ENCODE measurements around the gene FCAMR. TPM values are rescaled to one million over a fixed set of nuclear protein-coding genes. Genes with fewer than 3 reads are reported as not detected.

FCAMR gene
- polyA plus RNA-seq, 4 donors: 7.0 to 16.0 (median 9.7) TPM

DNA sequence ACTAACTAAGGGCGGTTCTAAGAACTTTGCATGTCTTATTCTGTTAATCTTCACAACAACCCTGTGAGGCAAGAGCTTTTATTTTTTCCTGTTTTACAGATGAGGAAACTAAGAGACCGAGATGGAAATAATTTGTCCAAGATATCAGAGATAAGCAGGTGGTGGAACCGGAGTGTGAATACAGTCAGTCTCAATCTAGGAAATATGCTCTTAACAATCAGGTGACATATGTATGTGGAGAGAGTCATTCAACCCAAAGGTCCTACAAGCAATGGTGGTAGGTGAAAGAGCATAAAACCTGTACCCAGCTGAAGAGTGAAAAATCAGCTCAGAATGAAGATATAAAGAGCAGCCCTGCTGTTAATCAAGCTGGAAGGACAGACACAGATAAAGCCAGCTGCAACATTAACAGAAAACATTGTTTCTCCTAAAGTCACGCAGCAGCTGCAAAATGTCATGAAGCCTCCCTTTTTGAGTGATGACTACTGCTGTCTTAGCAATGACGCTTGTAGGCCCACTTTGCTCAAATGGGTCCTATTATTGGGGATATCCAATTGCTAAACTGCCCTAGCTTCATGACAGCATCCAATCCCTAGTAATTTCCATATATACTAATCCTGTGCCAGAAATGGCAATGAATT lies 30.5 kb upstream of the FCAMR start:
- no peak for DNase-seq (ENCODE audit: low read depth in 4 of 4, low spot score in 3 of 4)

DNA sequence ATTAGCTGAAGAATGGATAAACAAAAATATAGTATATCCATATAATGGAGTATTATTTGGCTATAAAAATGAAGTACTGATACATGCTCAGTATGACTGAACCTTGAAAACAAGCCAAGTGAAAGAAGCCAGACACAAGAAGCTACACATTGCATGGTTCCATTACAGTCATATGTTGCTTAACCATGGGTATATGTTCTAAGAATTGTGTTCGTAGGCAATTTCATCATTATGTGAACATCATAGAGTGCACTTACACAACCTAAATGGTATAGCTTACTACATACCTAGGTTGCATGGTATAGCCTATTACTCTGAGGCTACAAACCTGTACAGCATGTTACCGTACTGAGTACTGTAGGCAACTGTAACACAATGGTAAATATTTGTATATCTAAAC lies 28.6 kb upstream of the FCAMR start:
- DNase-seq (ENCODE audit: low read depth in 4 of 4, low spot score in 3 of 4): no peak

GRCh38 chr1:206992790-206993189 lies 22.5 kb upstream of the FCAMR start:
- peak in 3 of 4 donors; percentile 38 to 59 (median 42) for DNase-seq (ENCODE audit: low read depth in 4 of 4, low spot score in 3 of 4)

- no peak for DNase-seq (ENCODE audit: low read depth in 4 of 4, low spot score in 3 of 4)
Measured at GRCh38 chr1:206987873-206988272, 17.6 kb upstream of the FCAMR start.

DNA sequence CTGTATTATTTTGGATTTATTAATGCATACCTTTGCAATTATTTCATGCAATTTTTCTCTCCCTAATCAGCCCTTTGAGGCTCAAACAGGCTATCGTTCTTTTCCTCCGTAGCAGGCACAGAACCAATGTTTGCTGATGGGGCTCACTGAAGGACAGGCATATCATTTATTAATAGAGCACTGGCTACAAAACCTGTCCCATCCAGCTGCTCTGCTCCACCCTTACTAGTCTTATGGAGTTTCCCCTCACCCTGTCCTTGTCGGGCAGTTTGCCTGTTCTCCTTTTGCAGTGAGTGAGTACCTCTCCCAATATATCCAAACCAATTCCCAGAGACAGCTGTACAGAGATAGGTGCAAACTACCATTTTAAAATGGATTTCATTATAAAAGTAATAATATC lies 16.6 kb upstream of the FCAMR start:
- DNase-seq (ENCODE audit: low read depth in 4 of 4, low spot score in 3 of 4): no peak

- no peak for DNase-seq (ENCODE audit: low read depth in 4 of 4, low spot score in 3 of 4)
Measured at GRCh38 chr1:206986402-206986801, 16.1 kb upstream of the FCAMR start.

- no peak for DNase-seq (ENCODE audit: low read depth in 4 of 4, low spot score in 3 of 4)
Measured at GRCh38 chr1:206985162-206985749, 15.0 kb upstream of the FCAMR start.

DNA sequence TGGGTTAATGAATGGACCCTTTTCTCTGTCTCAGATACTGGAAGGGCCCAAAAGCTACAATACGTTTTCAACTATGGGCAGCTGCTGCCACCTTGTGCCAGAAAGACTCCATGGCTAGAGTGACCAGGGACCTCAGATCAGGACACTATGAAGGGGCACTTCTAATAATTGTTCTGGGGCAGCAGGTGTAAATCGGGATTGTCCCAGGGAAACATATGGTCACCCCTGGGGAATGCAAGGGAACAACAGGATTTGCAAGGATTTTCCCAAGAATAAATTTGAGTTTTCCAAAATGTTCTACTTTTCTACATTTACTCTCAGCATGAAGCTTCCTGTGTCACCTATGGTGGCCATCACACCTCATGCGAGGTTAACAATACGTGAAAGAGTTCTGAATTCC lies 12.0 kb upstream of the FCAMR start:
- peak in 3 of 4 donors; percentile 27 to 45 (median 43) for DNase-seq (ENCODE audit: low read depth in 4 of 4, low spot score in 3 of 4)

GRCh38 chr1:206979379-206980043 lies 9.3 kb upstream of the FCAMR start:
- DNase-seq (ENCODE audit: low read depth in 4 of 4, low spot score in 3 of 4): no peak

DNA sequence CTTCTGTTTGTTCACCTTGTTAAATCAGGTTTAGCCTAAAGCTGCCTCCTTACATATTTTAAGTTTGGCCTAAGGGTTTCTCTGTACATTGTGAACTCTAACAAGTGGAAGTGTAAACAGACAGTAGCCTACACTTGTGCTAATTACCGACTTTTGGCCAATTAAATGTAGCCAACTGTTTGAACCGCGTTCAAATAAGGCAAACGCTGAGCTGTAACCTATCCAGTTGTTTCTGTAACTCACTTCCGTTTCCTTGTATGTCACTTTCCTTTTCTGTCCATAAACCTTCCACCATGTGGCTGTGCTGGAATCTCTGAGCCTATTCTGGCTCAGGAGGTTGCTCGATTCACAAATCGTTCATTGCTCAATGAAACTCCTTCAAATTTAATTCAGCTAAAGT lies 8.0 kb upstream of the FCAMR start:
- DNase-seq (ENCODE audit: low read depth in 4 of 4, low spot score in 3 of 4): no peak

- DNase-seq (ENCODE audit: low read depth in 4 of 4, low spot score in 3 of 4): no peak
Measured at GRCh38 chr1:206975306-206975705, 5.0 kb upstream of the FCAMR start.

GRCh38 chr1:206974140-206974539 lies 3.9 kb upstream of the FCAMR start:
- DNase-seq (ENCODE audit: low read depth in 4 of 4, low spot score in 3 of 4): no peak

DNA sequence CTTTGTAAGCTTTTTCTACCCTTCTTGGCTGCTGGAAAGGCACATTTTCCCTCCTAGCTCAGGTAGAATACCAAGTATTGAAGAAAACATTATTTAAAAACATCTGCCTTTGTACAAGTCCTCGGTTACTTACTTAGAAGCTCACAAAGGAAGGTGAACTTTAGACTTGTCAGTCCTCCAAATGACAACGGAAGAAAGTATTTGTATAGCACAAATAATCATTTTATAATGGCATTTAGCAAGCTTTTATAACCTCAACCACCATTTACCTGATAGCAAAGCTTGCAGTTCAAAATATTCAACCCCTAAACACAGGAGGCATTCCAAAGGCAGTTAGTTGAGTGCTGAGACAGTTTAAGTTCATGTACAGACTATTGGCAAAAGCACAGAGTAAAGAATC lies 2.5 kb upstream of the FCAMR start:
- no peak for DNase-seq (ENCODE audit: low read depth in 4 of 4, low spot score in 3 of 4)

DNA sequence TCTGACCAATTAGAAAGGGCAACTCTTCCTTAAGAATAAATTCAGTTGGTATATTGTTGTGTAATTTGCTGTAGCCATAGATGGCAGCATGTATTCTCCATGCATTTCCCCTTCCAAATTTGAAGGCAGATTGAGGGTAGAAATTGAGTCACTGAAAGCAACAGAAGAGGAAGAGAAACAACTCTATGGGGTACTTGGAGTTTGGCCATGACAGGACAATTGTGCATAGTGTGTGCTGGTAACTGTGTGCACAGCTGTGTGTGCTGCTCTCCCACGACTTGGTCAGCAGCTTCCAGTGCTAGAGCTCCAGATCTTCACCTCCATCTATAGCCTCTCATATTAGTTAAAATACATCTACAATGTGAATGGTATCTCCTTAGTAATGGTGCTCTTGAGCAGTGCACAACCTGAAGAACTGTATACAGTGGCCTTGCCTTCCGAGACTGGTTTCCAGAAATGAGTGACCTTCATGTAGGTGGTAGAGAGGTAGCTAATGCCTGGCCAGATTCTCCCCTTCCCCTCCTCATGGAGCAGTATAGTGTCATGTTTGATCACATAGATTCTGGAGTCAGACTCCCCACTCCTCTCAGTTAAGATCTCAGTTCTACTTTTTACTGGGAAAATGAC lies 882 bp upstream of the FCAMR start:
- no peak for DNase-seq (ENCODE audit: low read depth in 4 of 4, low spot score in 3 of 4)

GRCh38 chr1:206969090-206969489 lies 1.2 kb downstream of the FCAMR start:
- no peak for DNase-seq (ENCODE audit: low read depth in 4 of 4, low spot score in 3 of 4)

GRCh38 chr1:206967096-206967849 lies 3.0 kb downstream of the FCAMR start:
- DNase-seq (ENCODE audit: low read depth in 4 of 4, low spot score in 3 of 4): no peak

DNA sequence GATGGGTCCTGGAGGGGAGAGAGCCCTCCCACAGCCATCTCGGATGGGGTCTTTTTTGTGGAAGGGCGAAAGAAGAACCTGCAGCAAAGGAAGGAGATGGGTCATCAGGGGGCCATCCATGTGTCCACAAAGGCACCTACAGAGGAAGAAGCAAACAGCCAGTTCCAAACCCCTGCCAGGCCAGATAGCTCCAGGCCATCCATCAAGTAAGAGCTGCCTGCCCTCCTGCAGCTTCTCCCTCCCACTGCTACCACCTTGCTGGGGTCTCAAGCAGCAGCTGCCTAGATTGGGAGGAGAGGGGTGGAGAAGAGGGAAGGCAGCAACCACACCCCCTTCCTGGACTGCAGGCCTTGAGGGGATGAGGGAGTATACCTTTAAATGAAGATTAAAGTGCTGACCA lies 4.5 kb downstream of the FCAMR start:
- DNase-seq (ENCODE audit: low read depth in 4 of 4, low spot score in 3 of 4): no peak

DNA sequence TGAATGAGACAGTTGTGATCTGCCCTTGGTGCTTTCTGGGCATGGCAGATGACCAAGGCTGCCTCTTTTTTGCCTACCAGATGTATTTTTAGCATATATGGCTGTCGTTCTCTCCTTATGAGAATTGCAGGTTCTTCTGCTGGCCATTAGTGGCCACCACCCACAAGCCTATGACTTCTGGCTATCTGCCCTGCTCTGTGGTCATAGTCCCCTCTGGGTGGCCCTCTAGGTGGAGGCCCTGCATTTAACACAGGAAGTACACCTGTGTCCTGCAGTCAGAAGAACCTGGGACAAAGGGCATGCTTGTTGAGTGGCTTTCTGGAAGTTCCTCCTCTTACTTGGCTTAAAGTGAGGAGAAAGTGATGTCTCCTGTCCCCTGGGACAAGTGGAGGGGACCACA lies 6.5 kb downstream of the FCAMR start:
- no peak for DNase-seq (ENCODE audit: low read depth in 4 of 4, low spot score in 3 of 4)

GRCh38 chr1:206963119-206963712 lies 7.0 kb downstream of the FCAMR start:
- DNase-seq (ENCODE audit: low read depth in 4 of 4, low spot score in 3 of 4): no peak

DNA sequence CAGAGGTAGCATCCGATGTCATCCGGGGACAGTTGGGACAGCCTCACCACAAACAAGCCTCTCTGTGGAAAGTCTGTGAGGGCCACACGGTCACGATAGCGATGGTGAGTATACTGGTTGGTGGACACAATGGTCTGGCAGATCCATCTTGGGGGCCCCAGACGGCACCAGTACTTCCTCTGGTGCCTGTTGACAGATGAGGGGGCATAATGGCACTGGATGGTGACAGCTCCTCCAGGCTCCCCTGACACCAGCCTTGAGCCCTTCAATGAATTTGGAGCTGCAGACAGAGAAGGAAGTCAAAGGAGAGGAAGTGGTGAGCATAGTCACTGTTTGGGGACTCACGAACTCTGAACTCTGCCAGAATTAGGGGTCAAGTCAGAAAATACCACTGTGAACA lies 8.0 kb downstream of the FCAMR start:
- DNase-seq (ENCODE audit: low read depth in 4 of 4, low spot score in 3 of 4): no peak

- DNase-seq (ENCODE audit: low read depth in 4 of 4, low spot score in 3 of 4): no peak
Measured at GRCh38 chr1:206961668-206962067, 8.6 kb downstream of the FCAMR start.
